Activated effector memory CD4-positive, alpha-beta T cell treated with Interleukin-2 at 50 U/mL for 16 hours (primary cell): ENCODE data around the gene ALDH3A1.

Experiments
- DNase-seq: peaks from one replicate; pipeline ENCODE4 v3.0.0-alpha.2; 2020

The ALDH3A1 gene

GRCh38 chr17:19702217-19702641, 45.9 kb downstream of the ALDH3A1 start:
- no peak for DNase-seq
